ENCODE measurements around the gene UST.

- TF ChIP-seq CTCF (conservative IDR thresholded peaks at IDR 0.05) (no peak), ZFX (IDR thresholded peaks at IDR 0.05) (no peak)
Observed at GRCh38 chr6:148984531-148985056, 237.8 kb downstream of the UST start.

All from C4-2B (cell line).